PC-9 (cell line): Measurements from ENCODE around the gene PCDHGC4. TPM values are rescaled to one million over a fixed set of nuclear protein-coding genes. Genes with fewer than 3 reads are reported as not detected.

Source experiments
- BruUV-seq: library from RNA; stranded (reverse); fragments of 400-500 nt; replicated peaks from 2 replicates; lab custom pipeline; 2021; lab: Mats Ljungman, UMichigan
- CTCF ChIA-PET: fragments of 300-600 bp; sonication (Branson Sonifier 250); formaldehyde crosslinking; loops from one replicate; lab custom pipeline; 2022; ENCODE audit warnings: antibody characterized with exemption; lab: Charles Lee
- POLR2A ChIA-PET: fragments of 300-600 bp; sonication (Branson Sonifier 250); formaldehyde crosslinking; loops from one replicate; lab custom pipeline; 2022; ENCODE audit warnings: antibody characterized with exemption; ENCODE audit not compliant: unreplicated experiment; lab: Charles Lee
- DNase-seq, 2 experiments: peaks; one replicate each; pipeline versions ENCODE4 v3.0.0 to v3.0.0-alpha.2; 2015 to 2022; ENCODE audit warnings: mixed read lengths in 1 of 2
- H2AFZ ChIP-seq: fragments of 200-600 bp; sonication (generic); 2 replicates; pipeline ENCODE4 v1.8.1; 2017; ENCODE audit warnings: antibody characterized with exemption
- H3F3A ChIP-seq: fragments of 200-600 bp; sonication (generic); 2 replicates; pipeline ENCODE4 v1.8.1; 2017; ENCODE audit warnings: antibody characterized with exemption, mild to moderate bottlenecking, low read depth; ENCODE audit not compliant: insufficient read depth
- H3K27ac ChIP-seq: fragments of 200-600 bp; sonication (generic); 2 replicates; pipeline ENCODE4 v1.6.1; 2016; ENCODE audit warnings: mixed run types
- H3K27me3 ChIP-seq: fragments of 200-600 bp; sonication (generic); 2 replicates; pipeline ENCODE4 v1.6.1; 2016; ENCODE audit warnings: low read depth, mixed run types; ENCODE audit not compliant: insufficient read depth
- H3K36me3 ChIP-seq: fragments of 200-600 bp; sonication (generic); 2 replicates; pipeline ENCODE4 v1.6.1; 2016; ENCODE audit warnings: low read depth, mixed run types
- H3K4me1 ChIP-seq: fragments of 200-600 bp; sonication (generic); replicated peaks from 2 replicates; pipeline ENCODE4 v1.6.1; 2016; ENCODE audit warnings: mixed run types; ENCODE audit not compliant: insufficient read depth
- H3K4me2 ChIP-seq: fragments of 200-600 bp; sonication (generic); 2 replicates; pipeline ENCODE4 v1.6.1; 2017; ENCODE audit warnings: mixed run types
- H3K4me3 ChIP-seq: fragments of 200-600 bp; sonication (generic); 2 replicates; pipeline ENCODE4 v1.6.1; 2016; ENCODE audit warnings: mixed run types
- H3K79me2 ChIP-seq: fragments of 200-600 bp; sonication (generic); 2 replicates; pipeline ENCODE4 v1.6.1; 2017; ENCODE audit warnings: low read depth, mixed run types
- H3K9me2 ChIP-seq: fragments of 200-600 bp; sonication (generic); 2 replicates; pipeline ENCODE4 v1.8.1; 2017; ENCODE audit warnings: mild to moderate bottlenecking; ENCODE audit not compliant: insufficient read depth
- H3K9me3 ChIP-seq: fragments of 200-600 bp; sonication (generic); 2 replicates; pipeline ENCODE4 v1.8.1; 2016; ENCODE audit warnings: low read depth; ENCODE audit not compliant: insufficient read depth
- H4K20me1 ChIP-seq: fragments of 200-600 bp; sonication (generic); 2 replicates; pipeline ENCODE4 v1.8.1; 2017; ENCODE audit not compliant: insufficient read depth
- CTCF ChIP-seq: fragments of 200-600 bp; sonication (generic); conservative IDR thresholded peaks from 2 replicates; pipeline ENCODE4 v1.6.1; 2017; ENCODE audit warnings: mixed run types, antibody characterized with exemption, mild to moderate bottlenecking, moderate library complexity
- EZH2 ChIP-seq: fragments of 200-600 bp; sonication (generic); IDR thresholded peaks from 2 replicates; pipeline ENCODE4 v1.8.0; 2017; ENCODE audit warnings: antibody characterized with exemption, low read depth
- intact Hi-C: fragments of 100-400 bp; cut with micrococcal nuclease; formaldehyde crosslinking; loops from one replicate; pipeline ENCODE4 v1.10.0; 2022; ENCODE audit not compliant: unreplicated experiment
- total RNA-seq: library from RNA; stranded (reverse); gene quantifications from 2 replicates; pipeline ENCODE4 v1.2.3, GENCODE V29; 2021

The PCDHGC4 gene
- total RNA-seq, 1 experiment from 2014 or later: not detected

DNA sequence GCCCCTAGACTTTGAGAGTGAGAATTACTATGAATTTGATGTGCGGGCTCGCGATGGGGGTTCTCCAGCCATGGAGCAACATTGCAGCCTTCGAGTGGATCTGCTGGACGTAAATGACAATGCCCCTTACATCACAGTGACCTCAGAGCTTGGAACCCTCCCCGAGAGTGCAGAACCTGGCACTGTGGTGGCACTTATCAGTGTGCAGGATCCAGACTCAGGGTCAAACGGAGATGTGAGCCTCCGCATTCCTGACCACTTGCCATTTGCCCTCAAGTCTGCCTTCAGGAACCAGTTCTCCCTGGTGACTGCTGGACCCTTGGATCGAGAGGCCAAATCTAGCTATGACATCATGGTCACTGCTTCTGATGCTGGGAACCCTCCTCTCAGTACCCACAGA, 1.3 kb downstream of the PCDHGC4 start:
- no peaks in the 10 kb centered on the region for H3K79me2 ChIP-seq
- CTCF ChIA-PET: no interaction called here
- POLR2A ChIA-PET: no interaction called here

DNA sequence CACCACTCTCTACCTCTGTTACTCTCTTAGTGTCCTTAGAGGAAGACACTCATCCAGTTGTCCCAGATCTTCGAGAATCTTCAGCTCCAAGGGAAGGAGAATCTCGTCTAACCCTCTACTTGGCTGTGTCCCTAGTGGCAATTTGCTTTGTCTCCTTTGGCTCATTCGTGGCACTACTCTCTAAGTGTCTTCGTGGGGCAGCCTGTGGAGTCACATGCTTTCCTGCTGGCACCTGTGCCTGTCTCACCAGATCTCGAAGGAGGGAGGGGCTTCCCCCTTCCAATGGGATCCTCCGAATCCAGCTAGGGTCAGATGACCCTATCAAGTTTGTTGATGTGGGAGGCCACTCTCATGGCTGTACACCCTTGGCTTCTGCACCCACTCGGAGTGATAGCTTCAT, 2.3 kb downstream of the PCDHGC4 start:
- Histone ChIP-seq H4K20me1 (no peaks in the 10 kb centered on the region), H3K36me3 (no peaks in the 10 kb centered on the region), H3K9me2 (no peaks in the 10 kb centered on the region), H3K4me2 (no peak overlapping the region), H3K79me2 (no peaks in the 10 kb centered on the region), H2AFZ (no peak overlapping the region), H3F3A (no peaks in the 10 kb centered on the region), H3K4me3 (no peak overlapping the region), H3K9me3 (no peaks in the 10 kb centered on the region), H3K27ac (no peak overlapping the region), H3K4me1 (no peaks in the 10 kb centered on the region), H3K27me3 (peaks cover 11% of the 10 kb centered on the region)
- intact Hi-C loops: no loop called here
- BruUV-seq: no TSS peak
- POLR2A ChIA-PET: no interaction called here
- CTCF ChIA-PET: no interaction called here
- no peak for DNase-seq
- TF ChIP-seq EZH2: no peak

More for the DNA sequence above, 1.3 kb downstream of the PCDHGC4 start:
- no TSS peak for BruUV-seq
- Histone ChIP-seq H3K27ac (no peak overlapping the region), H3K4me2 (no peak overlapping the region), H3F3A (no peaks in the 10 kb centered on the region), H4K20me1 (no peaks in the 10 kb centered on the region), H3K36me3 (no peaks in the 10 kb centered on the region), H3K27me3 (peaks cover 11% of the 10 kb centered on the region), H3K9me3 (no peaks in the 10 kb centered on the region), H3K4me3 (no peak overlapping the region), H3K4me1 (no peaks in the 10 kb centered on the region), H3K9me2 (no peaks in the 10 kb centered on the region), H2AFZ (no peak overlapping the region)
- no peak for DNase-seq
- no peak for TF ChIP-seq CTCF
- no peak for TF ChIP-seq EZH2
- intact Hi-C loops: no loop called here

- ChIA-PET CTCF (no interaction called here), POLR2A (no interaction called here)
- H3K9me2 ChIP-seq: no peaks in the 10 kb centered on the region
- no peaks in the 10 kb centered on the region for H3K36me3 ChIP-seq
- intact Hi-C loops: no loop called here
- no peak within 1 kb of the TSS for H3K4me3 ChIP-seq
- no peaks in the 10 kb centered on the region for H3F3A ChIP-seq
- H3K9me3 ChIP-seq: no peaks in the 10 kb centered on the region
- H3K27me3 ChIP-seq: peaks cover 24% of the 10 kb centered on the region
- H3K4me2 ChIP-seq: no peak within 1 kb of the TSS
- BruUV-seq: no TSS peak
- no peak within 1 kb of the TSS for H3K27ac ChIP-seq
- no peaks in the 10 kb centered on the region for H4K20me1 ChIP-seq
- no peak for DNase-seq
- H3K79me2 ChIP-seq: no peaks in the 10 kb centered on the region
- TF ChIP-seq CTCF (no peak), EZH2 (no peak)
- H2AFZ ChIP-seq: no peak within 1 kb of the TSS
- no peaks in the 10 kb centered on the region for H3K4me1 ChIP-seq
Observed at GRCh38 chr5:141488591-141489561, 4.0 kb downstream of the PCDHGC4 start, which contains the start of gene PCDHGC5. TSS of gene PCDHGC5 (plus strand) at chr5:141489081. CDS start at chr5:141489241, 160 bp downstream.
